OCI-LY3 (cell line): ENCODE data around the gene CAPN1.

Experiments
- CTCF ChIP-seq: fragments of 200-600, 300-600 bp; sonication (generic); IDR thresholded peaks from 2 replicates; pipeline ENCODE4 v1.5.1; 2014; ENCODE audit warnings: antibody characterized with exemption, low read length, low read depth
- EZH2phosphoT487 ChIP-seq: fragments of 200-600 bp; shearing (Covaris generic); IDR thresholded peaks from 2 replicates; pipeline ENCODE4 v1.6.1; 2018; ENCODE audit warnings: antibody characterized with exemption, mixed run types, low read depth

DNA sequence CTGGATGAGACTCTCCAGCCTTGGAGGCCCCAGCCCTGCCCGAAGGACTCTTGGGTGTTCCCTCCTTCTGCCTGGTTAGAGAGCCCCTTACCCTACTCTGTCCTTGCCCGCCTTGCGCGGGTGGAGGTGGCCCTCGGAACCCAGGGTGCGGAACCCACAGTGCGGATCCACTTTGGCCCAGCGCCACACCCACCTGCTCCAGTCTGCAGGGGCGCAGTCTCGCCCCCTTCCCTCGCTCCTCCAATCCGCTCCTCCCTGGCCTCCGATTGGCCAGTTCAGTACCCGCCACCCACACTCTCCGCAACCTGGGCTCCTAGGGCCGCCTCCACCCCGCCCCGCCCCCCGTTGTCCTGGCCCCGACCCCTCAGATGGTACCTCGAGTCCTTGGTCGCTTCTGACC is 2.4 kb downstream of the CAPN1 start:
- no peak for TF ChIP-seq CTCF
- TF ChIP-seq EZH2phosphoT487 = no peak
